ENCODE results near the gene AMBRA1.

AMBRA1 gene, protein sequence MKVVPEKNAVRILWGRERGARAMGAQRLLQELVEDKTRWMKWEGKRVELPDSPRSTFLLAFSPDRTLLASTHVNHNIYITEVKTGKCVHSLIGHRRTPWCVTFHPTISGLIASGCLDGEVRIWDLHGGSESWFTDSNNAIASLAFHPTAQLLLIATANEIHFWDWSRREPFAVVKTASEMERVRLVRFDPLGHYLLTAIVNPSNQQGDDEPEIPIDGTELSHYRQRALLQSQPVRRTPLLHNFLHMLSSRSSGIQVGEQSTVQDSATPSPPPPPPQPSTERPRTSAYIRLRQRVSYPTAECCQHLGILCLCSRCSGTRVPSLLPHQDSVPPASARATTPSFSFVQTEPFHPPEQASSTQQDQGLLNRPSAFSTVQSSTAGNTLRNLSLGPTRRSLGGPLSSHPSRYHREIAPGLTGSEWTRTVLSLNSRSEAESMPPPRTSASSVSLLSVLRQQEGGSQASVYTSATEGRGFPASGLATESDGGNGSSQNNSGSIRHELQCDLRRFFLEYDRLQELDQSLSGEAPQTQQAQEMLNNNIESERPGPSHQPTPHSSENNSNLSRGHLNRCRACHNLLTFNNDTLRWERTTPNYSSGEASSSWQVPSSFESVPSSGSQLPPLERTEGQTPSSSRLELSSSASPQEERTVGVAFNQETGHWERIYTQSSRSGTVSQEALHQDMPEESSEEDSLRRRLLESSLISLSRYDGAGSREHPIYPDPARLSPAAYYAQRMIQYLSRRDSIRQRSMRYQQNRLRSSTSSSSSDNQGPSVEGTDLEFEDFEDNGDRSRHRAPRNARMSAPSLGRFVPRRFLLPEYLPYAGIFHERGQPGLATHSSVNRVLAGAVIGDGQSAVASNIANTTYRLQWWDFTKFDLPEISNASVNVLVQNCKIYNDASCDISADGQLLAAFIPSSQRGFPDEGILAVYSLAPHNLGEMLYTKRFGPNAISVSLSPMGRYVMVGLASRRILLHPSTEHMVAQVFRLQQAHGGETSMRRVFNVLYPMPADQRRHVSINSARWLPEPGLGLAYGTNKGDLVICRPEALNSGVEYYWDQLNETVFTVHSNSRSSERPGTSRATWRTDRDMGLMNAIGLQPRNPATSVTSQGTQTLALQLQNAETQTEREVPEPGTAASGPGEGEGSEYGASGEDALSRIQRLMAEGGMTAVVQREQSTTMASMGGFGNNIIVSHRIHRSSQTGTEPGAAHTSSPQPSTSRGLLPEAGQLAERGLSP (N-terminal part only)

GRCh38 chr11:46593550-46594373 is at the start of gene AMBRA1:
Gene AMBRA1 (minus strand): TSS chr11:46594023. CDS start chr11:46548380, 45,643 bp downstream.
- TF ChIP-seq, protein P1, sequence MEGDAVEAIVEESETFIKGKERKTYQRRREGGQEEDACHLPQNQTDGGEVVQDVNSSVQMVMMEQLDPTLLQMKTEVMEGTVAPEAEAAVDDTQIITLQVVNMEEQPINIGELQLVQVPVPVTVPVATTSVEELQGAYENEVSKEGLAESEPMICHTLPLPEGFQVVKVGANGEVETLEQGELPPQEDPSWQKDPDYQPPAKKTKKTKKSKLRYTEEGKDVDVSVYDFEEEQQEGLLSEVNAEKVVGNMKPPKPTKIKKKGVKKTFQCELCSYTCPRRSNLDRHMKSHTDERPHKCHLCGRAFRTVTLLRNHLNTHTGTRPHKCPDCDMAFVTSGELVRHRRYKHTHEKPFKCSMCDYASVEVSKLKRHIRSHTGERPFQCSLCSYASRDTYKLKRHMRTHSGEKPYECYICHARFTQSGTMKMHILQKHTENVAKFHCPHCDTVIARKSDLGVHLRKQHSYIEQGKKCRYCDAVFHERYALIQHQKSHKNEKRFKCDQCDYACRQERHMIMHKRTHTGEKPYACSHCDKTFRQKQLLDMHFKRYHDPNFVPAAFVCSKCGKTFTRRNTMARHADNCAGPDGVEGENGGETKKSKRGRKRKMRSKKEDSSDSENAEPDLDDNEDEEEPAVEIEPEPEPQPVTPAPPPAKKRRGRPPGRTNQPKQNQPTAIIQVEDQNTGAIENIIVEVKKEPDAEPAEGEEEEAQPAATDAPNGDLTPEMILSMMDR (IDR thresholded peaks at IDR 0.05; ENCODE audit: insufficient read depth, low read depth, low read length, missing control alignments): no peak
- DNase-seq (ENCODE audit: low read depth): peak; percentile 95
- H3K4me3 ChIP-seq (ENCODE audit: low read depth, low read length): peak within 1 kb of the TSS; percentile 87

DNA sequence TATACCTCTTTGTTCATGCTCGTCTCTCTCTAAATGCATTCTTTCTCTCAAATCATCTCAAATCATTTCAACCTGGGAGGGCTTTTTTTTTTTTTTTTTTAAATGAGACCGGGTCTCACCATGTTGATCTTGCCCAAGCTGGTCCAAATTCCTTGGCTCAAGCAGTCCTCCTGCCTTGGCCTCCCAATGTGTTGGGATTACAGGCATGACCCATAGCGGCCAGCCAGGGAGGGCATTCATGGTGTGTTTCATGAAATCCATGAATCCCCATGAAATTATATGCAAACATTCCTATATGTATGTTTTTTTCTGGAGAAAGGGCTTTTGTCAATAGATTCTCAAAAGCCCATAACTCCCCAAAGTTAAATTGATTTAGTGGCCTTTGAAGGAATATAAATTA is 49.7 kb upstream of the AMBRA1 start:
- no peak for DNase-seq (ENCODE audit: low read depth)
- no peak overlapping the region for H3K4me3 ChIP-seq (ENCODE audit: low read depth, low read length)
- TF ChIP-seq, protein P1 (IDR thresholded peaks at IDR 0.05; ENCODE audit: insufficient read depth, low read depth, low read length, missing control alignments): no peak

DNA sequence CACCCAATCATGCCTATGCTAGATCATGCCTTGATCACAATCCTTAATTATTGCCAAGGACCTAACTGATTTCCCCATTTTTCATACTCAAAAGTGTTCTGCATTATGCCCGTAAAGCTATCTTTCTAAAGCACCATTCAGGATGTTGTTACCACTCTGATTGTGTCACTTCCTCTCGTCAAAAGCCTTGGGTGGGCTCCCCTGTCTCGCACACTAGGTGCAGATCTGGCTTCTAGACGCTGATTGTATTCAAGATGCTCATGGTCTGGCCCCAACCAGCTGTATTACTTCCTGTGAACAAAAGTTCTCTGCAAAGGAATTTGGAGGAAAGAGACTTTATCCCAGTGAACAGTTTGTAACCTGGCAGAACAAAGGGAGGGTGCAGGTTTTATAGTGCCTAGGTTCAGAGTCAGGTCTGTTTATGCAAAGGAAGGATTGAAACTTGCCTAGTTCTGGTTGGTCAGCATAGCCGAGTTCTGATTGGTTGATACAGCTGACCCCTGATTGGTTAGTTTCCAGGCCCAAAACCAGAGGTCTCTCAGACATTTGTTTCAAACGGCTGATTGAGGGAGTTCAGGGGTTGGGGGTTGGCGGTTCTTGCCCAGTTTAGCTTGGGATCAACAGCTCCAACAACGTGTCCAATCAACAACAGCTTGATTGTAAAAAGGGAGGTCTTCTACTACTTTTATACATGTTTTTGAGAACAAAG is 49.0 kb upstream of the AMBRA1 start:
- TF ChIP-seq, protein P1 (IDR thresholded peaks at IDR 0.05; ENCODE audit: insufficient read depth, low read depth, low read length, missing control alignments): no peak
- H3K4me3 ChIP-seq (ENCODE audit: low read depth, low read length): no peak overlapping the region
- DNase-seq (ENCODE audit: low read depth): no peak

GRCh38 chr11:46641639-46642038 is 47.8 kb upstream of the AMBRA1 start:
- DNase-seq (ENCODE audit: low read depth): no peak
- TF ChIP-seq, protein P1 (IDR thresholded peaks at IDR 0.05; ENCODE audit: insufficient read depth, low read depth, low read length, missing control alignments): no peak
- no peak overlapping the region for H3K4me3 ChIP-seq (ENCODE audit: low read depth, low read length)

DNA sequence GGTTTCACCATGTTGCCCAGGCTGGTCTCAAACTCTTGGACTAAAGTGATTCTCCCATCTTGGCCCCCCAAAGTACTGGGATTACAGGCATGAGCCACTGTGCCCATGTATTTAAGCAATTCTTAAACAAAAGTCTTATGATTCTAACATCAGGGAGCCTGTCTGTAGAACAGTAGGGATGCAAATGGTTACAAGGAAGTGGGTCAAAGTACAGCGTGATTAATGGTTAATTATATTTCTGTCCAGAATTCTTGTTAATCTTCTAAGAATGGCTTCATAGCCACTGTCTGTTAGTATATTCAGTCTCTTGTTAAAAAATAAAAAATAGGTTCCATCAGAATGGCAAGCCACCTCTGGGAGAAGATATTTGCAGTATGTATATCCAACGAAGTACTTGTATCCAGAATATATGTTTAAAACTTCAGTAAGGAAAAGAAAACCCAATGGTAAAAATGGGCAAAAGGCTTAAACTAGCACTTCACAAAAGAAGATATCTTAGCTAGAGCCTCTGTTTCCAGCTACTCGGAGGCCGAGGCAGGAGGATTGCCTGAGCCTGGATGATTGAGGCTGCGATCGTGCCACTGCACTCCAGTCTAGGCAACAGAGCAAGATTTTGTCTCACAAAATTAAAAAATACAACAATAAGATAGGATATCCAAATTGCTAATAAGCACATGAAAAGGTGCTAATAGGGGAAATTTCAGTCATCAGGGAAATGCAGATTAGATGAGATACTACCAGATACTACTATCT is 46.4 kb upstream of the AMBRA1 start:
- H3K4me3 ChIP-seq (ENCODE audit: low read depth, low read length): no peak overlapping the region
- TF ChIP-seq, protein P1 (IDR thresholded peaks at IDR 0.05; ENCODE audit: insufficient read depth, low read depth, low read length, missing control alignments): no peak
- no peak for DNase-seq (ENCODE audit: low read depth)

All from GM12865 (cell line).